NT2/D1 (cell line): Measurements from ENCODE around the gene ENPP6.

ENCODE experiments used
- DNase-seq: peaks from one replicate; pipeline ENCODE4 v3.0.0-alpha.2; 2011; ENCODE audit warnings: low read depth, low spot score
- H3K27me3 ChIP-seq: 2 replicates; pipeline ENCODE4 v1.6.0; 2011; ENCODE audit warnings: mild to moderate bottlenecking; ENCODE audit not compliant: insufficient read length, insufficient read depth
- H3K36me3 ChIP-seq: 2 replicates; pipeline ENCODE4 v1.6.1; 2011; ENCODE audit warnings: mild to moderate bottlenecking, low read length, mixed read lengths; ENCODE audit not compliant: insufficient read depth, insufficient read length
- H3K4me1 ChIP-seq: 2 replicates; pipeline ENCODE4 v1.5.1; 2011; ENCODE audit not compliant: insufficient read depth, insufficient read length
- H3K4me3 ChIP-seq: 2 replicates; pipeline ENCODE4 v1.5.1; 2011; ENCODE audit warnings: low read depth; ENCODE audit not compliant: insufficient read length
- H3K9ac ChIP-seq: 2 replicates; pipeline ENCODE4 v1.6.0; 2011; ENCODE audit warnings: low read depth; ENCODE audit not compliant: insufficient read length
- H3K9me3 ChIP-seq: 2 replicates; pipeline ENCODE4 v1.5.1; 2011; ENCODE audit warnings: mild to moderate bottlenecking, low read length; ENCODE audit not compliant: insufficient read depth
- SUZ12 ChIP-seq: IDR thresholded peaks from 2 replicates; pipeline ENCODE4 v1.6.1; 2011; ENCODE audit not compliant: insufficient read length, insufficient read depth; ENCODE audit errors: extremely low read depth
- YY1 ChIP-seq: IDR thresholded peaks from 2 replicates; pipeline ENCODE4 v1.6.1; 2011; ENCODE audit not compliant: insufficient read length, insufficient read depth
- ZNF274 ChIP-seq: IDR thresholded peaks from 2 replicates; pipeline ENCODE4 v1.6.1; 2011; ENCODE audit warnings: mild to moderate bottlenecking, low read depth, low read length

The ENPP6 gene

GRCh38 chr4:184090571-184090970 is 127.1 kb downstream of the ENPP6 start:
- Histone ChIP-seq H3K9ac (no peak overlapping the region), H3K27me3 (no peaks in the 10 kb centered on the region), H3K4me3 (no peak overlapping the region), H3K4me1 (no peaks in the 10 kb centered on the region), H3K36me3 (no peaks in the 10 kb centered on the region), H3K9me3 (no peaks in the 10 kb centered on the region)
- TF ChIP-seq SUZ12 = no peak
- no peak for TF ChIP-seq ZNF274
- TF ChIP-seq YY1 = no peak
- DNase-seq = no peak

- no peak overlapping the region for H3K4me3 ChIP-seq
- H3K36me3 ChIP-seq = no peaks in the 10 kb centered on the region
- no peaks in the 10 kb centered on the region for H3K27me3 ChIP-seq
- no peaks in the 10 kb centered on the region for H3K4me1 ChIP-seq
- TF ChIP-seq SUZ12 = no peak
- no peak for TF ChIP-seq ZNF274
- TF ChIP-seq YY1 = no peak
- H3K9ac ChIP-seq = no peak overlapping the region
- H3K9me3 ChIP-seq = peaks cover 5% of the 10 kb centered on the region; the same call in 1 of the 2 replicates
- no peak for DNase-seq
Measured at GRCh38 chr4:184080674-184081073, 137.0 kb downstream of the ENPP6 start.

- no peak for DNase-seq
- no peaks in the 10 kb centered on the region for H3K27me3 ChIP-seq
Measured at GRCh38 chr4:184074677-184075388, 142.8 kb downstream of the ENPP6 start.

GRCh38 chr4:184067931-184068554 is 149.6 kb downstream of the ENPP6 start:
- H3K4me1 ChIP-seq = no peaks in the 10 kb centered on the region
- H3K9ac ChIP-seq = no peak overlapping the region
- no peak for DNase-seq
- no peaks in the 10 kb centered on the region for H3K27me3 ChIP-seq
- TF ChIP-seq YY1 = no peak
- no peak for TF ChIP-seq SUZ12
- TF ChIP-seq ZNF274 = no peak
- H3K4me3 ChIP-seq = no peak overlapping the region
- no peaks in the 10 kb centered on the region; the same call in none of the 2 replicates for H3K9me3 ChIP-seq
- no peaks in the 10 kb centered on the region for H3K36me3 ChIP-seq

More at GRCh38 chr4:184074677-184075388, 142.8 kb downstream of the ENPP6 start:
- Histone ChIP-seq H3K4me3 (no peak overlapping the region), H3K9me3 (peaks cover 5% of the 10 kb centered on the region), H3K9ac (no peak overlapping the region), H3K4me1 (no peaks in the 10 kb centered on the region), H3K36me3 (no peaks in the 10 kb centered on the region)
- no peak for TF ChIP-seq SUZ12

- TF ChIP-seq ZNF274 = no peak
- no peak for TF ChIP-seq YY1
- TF ChIP-seq SUZ12 = no peak
- no peak for DNase-seq
- Histone ChIP-seq H3K4me1 (no peaks in the 10 kb centered on the region), H3K9me3 (no peaks in the 10 kb centered on the region; the same call in 1 of the 2 replicates), H3K9ac (no peak overlapping the region), H3K36me3 (no peaks in the 10 kb centered on the region), H3K4me3 (no peak overlapping the region), H3K27me3 (no peaks in the 10 kb centered on the region)
Measured at GRCh38 chr4:184066584-184067300, 150.9 kb downstream of the ENPP6 start.

- Histone ChIP-seq H3K9me3 (no peaks in the 10 kb centered on the region), H3K27me3 (no peaks in the 10 kb centered on the region), H3K9ac (no peak overlapping the region), H3K4me3 (no peak overlapping the region), H3K36me3 (no peaks in the 10 kb centered on the region), H3K4me1 (no peaks in the 10 kb centered on the region)
- no peak for DNase-seq
- TF ChIP-seq YY1 (no peak), ZNF274 (no peak), SUZ12 (no peak)
Measured at GRCh38 chr4:184064877-184065276, 152.8 kb downstream of the ENPP6 start.

GRCh38 chr4:184062769-184063168 is 154.9 kb downstream of the ENPP6 start:
- H3K27me3 ChIP-seq = no peaks in the 10 kb centered on the region
- no peak for DNase-seq
- no peaks in the 10 kb centered on the region for H3K4me1 ChIP-seq
- no peaks in the 10 kb centered on the region for H3K36me3 ChIP-seq
- H3K9me3 ChIP-seq = no peaks in the 10 kb centered on the region
- TF ChIP-seq ZNF274 = no peak
- TF ChIP-seq SUZ12 = no peak
- TF ChIP-seq YY1 = no peak
- no peak overlapping the region for H3K9ac ChIP-seq
- no peak overlapping the region for H3K4me3 ChIP-seq
